ENCODE data around the gene MIA. TPM values are rescaled to one million over a fixed set of nuclear protein-coding genes. Genes with fewer than 3 reads are reported as not detected.

The MIA gene
- total and polyA plus RNA-seq, 2 of the 8 experiments (the other 6 are each of a cell fraction or from before 2014, with no cell fraction given): not detected

- no peak for TF ChIP-seq ATF3 (IDR thresholded peaks at IDR 0.05; ENCODE audit: insufficient read depth, low read depth, low read length)
- TF ChIP-seq MAFK (IDR thresholded peaks at IDR 0.05; ENCODE audit: low read depth, low read length): no peak
Observed at GRCh38 chr19:40759352-40759751, 16.0 kb upstream of the MIA start (continued).

Data from H1 (cell line).